HL-60/S4 treated with phorbol 12-myristate 13-acetate at 8.2 ng/mL for 4 days and 3 days (cell line): Measurements from ENCODE around the gene TRMT6.

ENCODE experiments used
- in situ Hi-C: fragments of 300-500 bp; cut with MboI; formaldehyde crosslinking; loops from 2 replicates; pipeline ENCODE4 v1.15.0; 2022; ENCODE audit warnings: low sequenced_read_pairs

TRMT6 gene

GRCh38 chr20:5949943-5950270 is 426 bp downstream of the TRMT6 start:
- in situ Hi-C loops = no loop called here

- in situ Hi-C loops = no loop called here
Observed at GRCh38 chr20:5947276-5947675, 3.1 kb downstream of the TRMT6 start.

GRCh38 chr20:5945963-5946362 is 4.4 kb downstream of the TRMT6 start:
- in situ Hi-C loops = no loop called here

GRCh38 chr20:5938456-5939029 is 11.8 kb downstream of the TRMT6 start:
- in situ Hi-C loops = no loop called here

- in situ Hi-C loops = no loop called here
Observed at GRCh38 chr20:5936238-5936637, 14.1 kb downstream of the TRMT6 start.

- in situ Hi-C loops = no loop called here
Observed at GRCh38 chr20:5935384-5935783, 14.9 kb downstream of the TRMT6 start.

GRCh38 chr20:5933802-5934436 is 16.4 kb downstream of the TRMT6 start:
- in situ Hi-C loops = no loop called here

GRCh38 chr20:5932796-5933195 is 17.5 kb downstream of the TRMT6 start:
- in situ Hi-C loops = no loop called here

GRCh38 chr20:5931411-5931810 is 18.9 kb downstream of the TRMT6 start:
- in situ Hi-C loops = no loop called here

- in situ Hi-C loops = no loop called here
Observed at GRCh38 chr20:5928836-5929715, 21.3 kb downstream of the TRMT6 start.

GRCh38 chr20:5927749-5928462 is 22.4 kb downstream of the TRMT6 start:
- in situ Hi-C loops = no loop called here

- in situ Hi-C loops = no loop called here
Observed at GRCh38 chr20:5925551-5925950, 24.8 kb downstream of the TRMT6 start.

- in situ Hi-C loops = no loop called here
Observed at GRCh38 chr20:5923493-5923892, 26.8 kb downstream of the TRMT6 start.

GRCh38 chr20:5920581-5920980 is 29.8 kb downstream of the TRMT6 start:
- in situ Hi-C loops = no loop called here

GRCh38 chr20:5919626-5920544 is 30.4 kb downstream of the TRMT6 start:
- in situ Hi-C loops = no loop called here

GRCh38 chr20:5918856-5919625 is 31.3 kb downstream of the TRMT6 start:
- in situ Hi-C loops = no loop called here

- in situ Hi-C loops = no loop called here
Observed at GRCh38 chr20:5914859-5915258, 35.5 kb downstream of the TRMT6 start.

GRCh38 chr20:5913166-5913565 is 37.2 kb downstream of the TRMT6 start:
- in situ Hi-C loops = no loop called here

- in situ Hi-C loops = no loop called here
Observed at GRCh38 chr20:5910186-5910585, 40.1 kb downstream of the TRMT6 start.

- in situ Hi-C loops = no loop called here
Observed at GRCh38 chr20:5908981-5909380, 41.4 kb downstream of the TRMT6 start.
